Activated CD8-positive, alpha-beta memory T cell treated with anti-CD3 and anti-CD28 coated beads for 24 hours (primary cell): Measurements from ENCODE around the gene OTOG.
"Not testable (repeated sequence)": the region's sequence is repeated elsewhere in the genome, so short reads cannot be mapped to it uniquely, and the experiment has no call there.

Experiments
- DNase-seq: peaks from one replicate; pipeline ENCODE4 v3.0.0-alpha.2; 2020

The OTOG gene

DNA sequence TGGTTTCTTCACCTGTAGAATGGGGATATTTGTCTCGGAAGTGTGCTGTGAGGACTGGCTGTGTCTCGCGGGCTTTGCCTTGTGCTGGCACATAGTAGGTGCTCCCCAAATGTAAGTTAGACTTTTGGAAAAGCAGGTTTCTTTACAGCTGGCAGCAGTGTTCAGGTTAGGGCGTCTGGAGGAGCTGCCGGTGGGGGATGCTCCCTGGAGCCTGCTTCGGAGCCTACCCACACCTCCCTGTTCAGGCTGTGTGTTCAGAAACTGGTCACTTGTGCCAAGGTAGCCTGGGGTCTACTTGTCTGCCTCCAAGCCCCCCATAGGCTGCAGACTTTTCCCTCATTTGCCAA is 60.0 kb downstream of the OTOG start:
- no peak for DNase-seq

DNA sequence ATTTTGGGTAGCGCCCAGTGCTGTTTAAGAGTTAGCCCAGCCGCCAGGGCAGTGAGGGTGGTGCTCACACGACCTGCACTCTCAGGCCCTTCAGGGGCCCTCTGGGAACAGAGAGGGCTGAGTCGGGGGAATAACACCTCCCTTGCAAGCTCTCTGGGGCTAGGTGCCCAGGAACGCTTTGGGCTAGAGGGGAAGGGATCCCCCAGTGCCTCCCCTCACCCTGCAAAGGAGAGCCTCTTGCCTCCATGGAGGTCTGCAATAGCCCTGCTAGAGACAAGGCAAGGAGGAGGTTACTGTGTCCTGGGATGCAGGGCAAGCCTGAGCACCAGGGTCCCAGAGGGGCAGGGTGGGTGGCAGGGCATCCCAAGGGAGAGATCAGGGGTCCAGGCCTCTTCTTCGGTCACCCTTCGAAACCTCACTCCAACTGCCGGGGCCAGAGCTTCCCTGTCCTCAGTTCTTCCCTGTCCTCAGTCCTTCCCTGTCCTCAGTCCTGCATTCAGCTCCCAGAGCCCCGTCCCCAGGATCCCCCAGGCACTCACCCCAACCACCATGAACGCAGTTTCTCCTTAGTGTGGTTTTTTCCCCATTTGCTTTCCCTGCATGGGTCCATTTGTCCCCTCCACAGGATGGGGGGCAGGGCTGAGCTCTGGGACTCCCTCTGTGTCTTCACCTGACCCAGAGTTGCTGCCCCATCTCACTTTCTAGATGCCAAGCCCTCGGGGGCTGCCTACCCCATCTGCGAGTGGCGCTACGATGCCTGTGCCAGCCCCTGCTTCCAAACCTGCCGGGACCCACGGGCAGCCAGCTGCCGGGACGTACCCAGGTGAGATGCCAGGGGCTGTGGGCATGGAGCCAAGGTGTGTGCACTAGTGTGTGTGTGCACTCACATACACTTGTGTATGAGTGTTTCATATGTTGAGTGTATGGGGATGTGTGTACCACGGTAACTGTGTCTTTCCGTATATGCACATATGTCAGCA is 60.8 kb downstream of the OTOG start:
- no peak for DNase-seq

GRCh38 chr11:17608821-17609220 is 61.8 kb downstream of the OTOG start:
- no peak for DNase-seq

GRCh38 chr11:17609291-17610084 is 62.4 kb downstream of the OTOG start:
- DNase-seq = no peak

DNA sequence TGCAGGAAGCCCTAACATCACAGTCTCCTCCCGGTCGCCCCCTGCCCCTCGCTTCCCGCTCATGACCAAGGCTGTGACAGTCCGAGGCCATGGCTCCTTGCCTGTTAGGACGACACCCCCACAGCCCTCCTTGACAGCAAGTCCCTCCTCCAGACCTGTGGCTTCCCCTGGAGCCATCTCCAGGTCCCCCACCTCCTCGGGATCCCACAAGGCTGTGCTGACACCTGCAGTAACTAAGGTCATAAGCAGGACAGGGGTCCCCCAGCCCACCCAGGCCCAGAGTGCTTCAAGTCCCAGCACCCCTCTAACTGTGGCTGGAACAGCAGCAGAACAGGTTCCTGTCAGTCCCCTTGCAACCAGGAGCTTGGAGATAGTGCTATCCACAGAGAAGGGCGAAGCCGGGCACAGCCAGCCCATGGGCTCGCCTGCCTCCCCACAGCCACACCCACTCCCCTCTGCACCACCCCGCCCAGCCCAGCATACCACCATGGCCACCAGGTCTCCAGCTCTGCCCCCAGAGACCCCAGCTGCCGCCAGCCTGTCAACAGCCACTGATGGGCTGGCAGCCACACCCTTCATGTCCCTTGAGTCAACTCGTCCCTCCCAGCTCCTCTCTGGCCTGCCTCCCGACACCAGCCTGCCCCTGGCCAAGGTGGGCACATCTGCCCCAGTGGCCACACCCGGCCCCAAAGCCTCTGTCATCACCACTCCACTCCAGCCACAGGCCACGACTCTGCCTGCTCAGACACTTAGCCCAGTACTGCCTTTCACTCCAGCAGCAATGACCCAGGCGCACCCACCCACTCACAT is 63.2 kb downstream of the OTOG start:
- DNase-seq = no peak

DNA sequence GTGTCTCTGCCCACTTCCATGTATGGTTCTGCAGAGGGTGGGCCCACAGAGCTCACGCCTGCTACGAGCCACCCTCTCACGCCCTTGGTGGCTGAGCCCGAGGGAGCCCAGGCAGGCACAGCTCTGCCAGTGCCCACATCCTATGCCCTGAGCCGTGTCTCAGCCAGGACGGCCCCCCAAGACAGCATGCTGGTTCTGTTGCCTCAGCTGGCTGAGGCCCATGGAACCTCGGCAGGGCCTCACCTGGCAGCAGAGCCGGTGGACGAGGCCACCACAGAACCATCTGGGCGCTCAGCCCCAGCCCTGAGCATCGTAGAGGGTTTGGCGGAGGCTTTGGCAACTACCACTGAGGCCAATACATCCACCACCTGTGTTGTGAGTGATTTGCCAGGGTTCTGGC is 64.0 kb downstream of the OTOG start:
- DNase-seq = no peak

- no peak for DNase-seq
These were observed 64.6 kb downstream of the OTOG start for GRCh38 chr11:17611503-17612220.

GRCh38 chr11:17612221-17613188 is 65.4 kb downstream of the OTOG start:
- no peak for DNase-seq

- DNase-seq = no peak
These were observed 66.4 kb downstream of the OTOG start for GRCh38 chr11:17613428-17613962.

GRCh38 chr11:17613983-17614382 is 66.9 kb downstream of the OTOG start:
- DNase-seq = no peak

- DNase-seq = not testable (repeated sequence)
These were observed 75.7 kb downstream of the OTOG start for GRCh38 chr11:17622711-17623110.

GRCh38 chr11:17629113-17629512 is 82.1 kb downstream of the OTOG start:
- DNase-seq = no peak

- no peak for DNase-seq
These were observed 83.9 kb downstream of the OTOG start for GRCh38 chr11:17630936-17631335.

DNA sequence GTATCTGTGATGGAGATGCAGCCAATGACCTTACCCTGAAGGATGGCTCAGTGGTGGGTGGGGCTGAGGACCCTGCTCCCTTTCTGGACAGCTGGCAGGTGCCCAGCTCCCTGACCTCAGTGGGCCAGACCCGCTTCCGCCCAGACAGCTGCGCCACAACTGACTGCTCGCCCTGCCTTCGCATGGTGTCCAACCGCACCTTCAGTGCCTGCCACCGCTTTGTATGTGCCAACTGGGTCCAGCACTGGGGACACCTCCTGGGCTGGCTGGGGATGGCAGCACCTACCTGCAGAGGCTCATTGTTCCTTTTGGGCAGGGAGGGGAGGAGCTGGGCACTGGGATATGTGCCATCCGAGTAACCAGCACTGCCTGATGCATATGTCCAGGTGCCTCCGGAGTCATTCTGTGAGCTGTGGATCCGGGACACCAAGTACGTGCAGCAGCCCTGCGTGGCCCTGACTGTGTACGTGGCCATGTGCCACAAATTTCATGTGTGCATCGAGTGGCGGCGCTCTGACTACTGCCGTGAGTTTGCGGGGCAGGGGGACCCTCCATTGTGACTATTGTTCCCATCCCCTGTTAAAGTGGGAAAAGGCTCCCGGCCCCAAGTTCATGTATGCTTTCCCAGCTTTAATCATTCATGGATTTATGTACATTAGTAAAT is 84.8 kb downstream of the OTOG start:
- no peak for DNase-seq

GRCh38 chr11:17633279-17633986 is 86.4 kb downstream of the OTOG start:
- no peak for DNase-seq

DNA sequence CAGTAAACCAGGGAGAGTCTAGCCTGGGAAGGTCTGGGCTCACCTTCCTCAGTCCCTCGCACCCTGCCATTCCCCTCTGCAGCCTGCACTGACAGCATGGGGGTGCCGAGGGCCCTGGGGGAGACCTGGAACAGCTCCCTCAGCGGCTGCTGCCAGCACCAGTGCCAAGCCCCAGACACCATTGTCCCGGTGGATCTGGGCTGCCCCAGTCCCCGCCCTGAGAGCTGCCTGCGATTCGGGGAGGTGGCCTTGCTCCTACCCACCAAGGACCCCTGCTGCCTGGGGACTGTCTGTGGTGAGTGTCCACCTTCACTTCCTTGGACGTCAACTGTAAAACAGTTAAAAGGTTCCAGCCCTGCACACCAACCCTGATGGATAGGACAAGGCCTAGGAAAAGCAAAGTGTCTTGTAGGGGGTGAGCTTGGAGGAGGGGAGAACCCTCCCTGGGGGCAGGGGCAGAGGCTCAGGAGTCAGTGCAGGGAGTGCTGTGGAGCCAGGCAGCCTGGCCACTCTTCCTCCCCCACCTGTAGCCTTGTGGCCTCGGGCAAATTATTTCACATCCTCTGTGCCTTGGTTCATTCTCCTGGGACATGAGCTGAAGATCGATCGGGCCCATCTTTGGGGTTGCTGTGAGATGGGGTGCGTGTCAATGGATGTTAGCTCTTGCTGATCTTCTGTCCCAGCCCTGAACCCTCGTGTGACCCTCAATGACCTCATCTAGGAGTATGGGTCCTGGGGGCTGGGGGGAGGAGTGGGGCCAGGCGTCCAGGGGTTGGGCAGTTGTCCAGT is 87.1 kb downstream of the OTOG start:
- no peak for DNase-seq

DNA sequence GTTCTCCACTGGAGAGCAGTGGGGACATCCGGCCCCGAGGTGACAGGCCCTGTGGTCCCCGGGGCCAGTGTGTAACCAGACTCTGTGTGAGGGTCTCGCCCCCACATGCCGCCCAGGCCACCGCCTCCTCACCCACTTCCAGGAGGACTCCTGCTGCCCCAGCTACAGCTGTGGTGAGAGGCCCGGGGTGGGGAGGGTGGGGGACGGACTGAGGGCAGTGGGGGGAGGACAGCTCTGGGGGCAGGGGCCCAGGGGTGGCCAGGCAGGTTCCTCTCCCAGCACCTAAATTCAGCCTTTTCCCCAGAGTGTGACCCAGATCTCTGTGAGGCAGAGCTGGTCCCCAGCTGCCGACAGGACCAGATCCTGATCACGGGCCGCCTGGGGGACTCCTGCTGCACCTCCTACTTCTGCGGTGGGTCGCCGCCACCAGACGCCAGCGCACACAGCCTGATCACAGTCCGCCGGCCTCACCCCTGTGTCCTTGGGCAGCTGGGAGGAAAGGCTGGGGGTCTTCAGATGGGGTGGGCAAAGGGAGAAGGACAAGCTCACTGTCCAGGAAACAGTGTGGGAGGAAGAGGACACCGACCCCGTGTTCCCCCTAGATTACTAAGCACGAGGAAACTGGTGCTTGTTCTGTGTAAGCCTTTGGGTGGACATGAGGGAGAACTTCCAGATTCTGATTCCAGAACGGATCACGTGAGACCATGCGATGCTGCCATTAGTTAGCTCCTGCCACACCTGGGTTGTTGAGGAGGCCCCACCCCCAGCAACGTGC is 87.9 kb downstream of the OTOG start:
- no peak for DNase-seq

- DNase-seq = no peak
These were observed 88.5 kb downstream of the OTOG start for GRCh38 chr11:17635551-17635938.
